Smooth muscle cell (in vitro differentiated cells): ENCODE data around the gene LRMDA. TPM values are rescaled to one million over a fixed set of nuclear protein-coding genes. Genes with fewer than 3 reads are reported as not detected.

Experiments
- DNase-seq: peaks from one replicate; lab custom pipeline; 2025; ENCODE audit not compliant: unreplicated experiment; lab: John Stamatoyannopoulos, UW
- H2AFZ ChIP-seq: fragments of 200-600 bp; sonication (generic); 2 replicates; pipeline ENCODE4 v1.6.0; 2016; ENCODE audit warnings: antibody characterized with exemption, low read depth, mild to moderate bottlenecking
- H3F3A ChIP-seq: fragments of 200-600 bp; sonication (generic); 2 replicates; pipeline ENCODE4 v1.6.0; 2017; ENCODE audit warnings: antibody characterized with exemption, low read depth
- H3K27ac ChIP-seq: fragments of 200-600 bp; sonication (generic); 2 replicates; pipeline ENCODE4 v1.5.1; 2016; ENCODE audit warnings: low read depth, mild to moderate bottlenecking
- H3K27me3 ChIP-seq: fragments of 200-600 bp; sonication (generic); 2 replicates; pipeline ENCODE4 v1.6.1; 2016; ENCODE audit warnings: low read depth, mild to moderate bottlenecking
- H3K36me3 ChIP-seq: fragments of 200-600 bp; sonication (generic); 2 replicates; pipeline ENCODE4 v1.5.1; 2016; ENCODE audit warnings: low read depth
- H3K4me1 ChIP-seq: fragments of 200-600 bp; sonication (generic); 2 replicates; pipeline ENCODE4 v1.5.1; 2016; ENCODE audit warnings: low read depth
- H3K4me2 ChIP-seq: fragments of 200-600 bp; sonication (generic); 2 replicates; pipeline ENCODE4 v1.6.0; 2016; ENCODE audit warnings: mild to moderate bottlenecking
- H3K4me3 ChIP-seq: fragments of 200-600 bp; sonication (generic); 2 replicates; pipeline ENCODE4 v1.5.1; 2016; ENCODE audit warnings: mild to moderate bottlenecking
- H3K79me2 ChIP-seq: fragments of 200-600 bp; sonication (generic); 2 replicates; pipeline ENCODE4 v1.6.0; 2016; ENCODE audit warnings: low read depth, mild to moderate bottlenecking
- H3K9ac ChIP-seq: fragments of 200-600 bp; sonication (generic); 2 replicates; pipeline ENCODE4 v1.6.0; 2016; ENCODE audit warnings: low read depth
- H3K9me3 ChIP-seq: fragments of 200-600 bp; sonication (generic); replicated peaks from 2 replicates; pipeline ENCODE4 v1.5.1; 2016; ENCODE audit warnings: low read depth
- H4K20me1 ChIP-seq: fragments of 200-600 bp; sonication (generic); 2 replicates; pipeline ENCODE4 v1.6.0; 2016; ENCODE audit warnings: low read depth
- CTCF ChIP-seq: fragments of 200-600 bp; sonication (generic); IDR thresholded peaks from 2 replicates; pipeline ENCODE4 v1.5.1; 2017; ENCODE audit warnings: borderline replicate concordance, mild to moderate bottlenecking, antibody characterized with exemption; ENCODE audit not compliant: insufficient read depth, poor library complexity, severe bottlenecking
- WGBS: methylation state at CpG from one replicate; pipeline ENCODE4 v1.1.7; 2016; ENCODE audit warnings: low lambda C conversion rate; 5-methylcytosine and 5-hydroxymethylcytosine counted together
- polyA plus RNA-seq: library from polyadenylated mRNA; unstranded; fragments of >200 nt; fragmentation: Nextera tagmentation; extraction: Ambion mirVana; gene quantifications from 2 replicates; pipeline ENCODE4 v1.2.1, GENCODE V29; 2016
- total RNA-seq: library from RNA; depleted of rRNA; stranded (reverse); fragments of >200 nt; gene quantifications from 2 replicates; pipeline ENCODE4 v1.2.3, GENCODE V29; 2014

The LRMDA gene
- total and polyA plus RNA-seq, 2 experiments from 2014 or later: 1.5 to 1.6 TPM

GRCh38 chr10:75696536-75696935 lies 265.1 kb downstream of the LRMDA start:
- DNase-seq: no peak
- H3K36me3 ChIP-seq: no peaks in the 10 kb centered on the region
- H3K27ac ChIP-seq: no peak overlapping the region
- H3K4me2 ChIP-seq: no peak overlapping the region
- H3K4me1 ChIP-seq: peaks cover 3% of the 10 kb centered on the region
- H4K20me1 ChIP-seq: no peaks in the 10 kb centered on the region
- WGBS: over 99% methylated on average over 4 of the region's 4 CpGs
- H3K79me2 ChIP-seq: no peaks in the 10 kb centered on the region
- H3K27me3 ChIP-seq: no peaks in the 10 kb centered on the region
- no peak overlapping the region for H3K9ac ChIP-seq
- H3K9me3 ChIP-seq: no peaks in the 10 kb centered on the region
- no peak for TF ChIP-seq CTCF
- no peaks in the 10 kb centered on the region for H3F3A ChIP-seq
- H2AFZ ChIP-seq: no peak overlapping the region
- H3K4me3 ChIP-seq: no peak overlapping the region

GRCh38 chr10:75703191-75703854 lies 271.9 kb downstream of the LRMDA start:
- no peaks in the 10 kb centered on the region for H4K20me1 ChIP-seq
- H3F3A ChIP-seq: no peaks in the 10 kb centered on the region
- H3K4me3 ChIP-seq: no peak overlapping the region
- H3K79me2 ChIP-seq: no peaks in the 10 kb centered on the region
- DNase-seq: no peak
- H3K9ac ChIP-seq: no peak overlapping the region
- TF ChIP-seq CTCF: no peak
- H3K27ac ChIP-seq: no peak overlapping the region
- H2AFZ ChIP-seq: no peak overlapping the region
- no peaks in the 10 kb centered on the region for H3K27me3 ChIP-seq
- whole genome bisulfite sequencing: 81% methylated on average over 9 of the region's 9 CpGs
- H3K4me2 ChIP-seq: no peak overlapping the region
- no peaks in the 10 kb centered on the region for H3K9me3 ChIP-seq
- H3K4me1 ChIP-seq: no peaks in the 10 kb centered on the region
- H3K36me3 ChIP-seq: no peaks in the 10 kb centered on the region

- Histone ChIP-seq H3K4me1 (no peaks in the 10 kb centered on the region), H3K79me2 (no peaks in the 10 kb centered on the region), H3K9me3 (no peaks in the 10 kb centered on the region), H4K20me1 (no peaks in the 10 kb centered on the region), H2AFZ (no peak overlapping the region), H3K27ac (no peak overlapping the region), H3K4me2 (no peak overlapping the region), H3K9ac (no peak overlapping the region), H3F3A (no peaks in the 10 kb centered on the region), H3K27me3 (no peaks in the 10 kb centered on the region), H3K36me3 (no peaks in the 10 kb centered on the region), H3K4me3 (no peak overlapping the region)
- DNase-seq: no peak
- WGBS: 95% methylated on average over 5 of the region's 5 CpGs
- TF ChIP-seq CTCF: no peak
Measured at GRCh38 chr10:75705426-75705825, 274.0 kb downstream of the LRMDA start.
